ENCODE data around the gene IFI27L1. TPM values are rescaled to one million over a fixed set of nuclear protein-coding genes. Genes with fewer than 3 reads are reported as not detected.
A peak's percentile ranks its signal among the peaks of the same experiment; 100 is the strongest.

The IFI27L1 gene
- total RNA-seq, 1 donor from 2014 or later = 33.1 TPM

GRCh38 chr14:94121485-94121884 is 40.4 kb downstream of the IFI27L1 start:
- Mint-ChIP-seq H3K36me3 (no peaks in the 10 kb centered on the region), H3K27me3 (ENCODE audit: low read depth) (peaks cover 31% of the 10 kb centered on the region), H3K4me1 (no peaks in the 10 kb centered on the region), H3K9me3 (peaks cover 13% of the 10 kb centered on the region), H3K4me3 (no peak overlapping the region), H3K27ac (no peak overlapping the region)
- no peak for DNase-seq (ENCODE audit: low spot score in 2 of 2, unreplicated experiment in 2 of 2)
- TF ChIP-seq CTCF (IDR thresholded peaks at IDR 0.05; ENCODE audit: unreplicated experiment) = no peak

- H3K9me3 Mint-ChIP-seq = peaks cover 13% of the 10 kb centered on the region
- no peaks in the 10 kb centered on the region for H3K36me3 Mint-ChIP-seq
- no peaks in the 10 kb centered on the region for H3K4me1 Mint-ChIP-seq
- H3K4me3 Mint-ChIP-seq = no peak overlapping the region
- no peak for DNase-seq (ENCODE audit: low spot score in 2 of 2, unreplicated experiment in 2 of 2)
- no peak for TF ChIP-seq CTCF (IDR thresholded peaks at IDR 0.05; ENCODE audit: unreplicated experiment)
- H3K27me3 Mint-ChIP-seq (ENCODE audit: low read depth) = peaks cover 23% of the 10 kb centered on the region
- H3K27ac Mint-ChIP-seq = no peak overlapping the region
These were observed 41.3 kb downstream of the IFI27L1 start for GRCh38 chr14:94122438-94122837.

- H3K36me3 Mint-ChIP-seq = no peaks in the 10 kb centered on the region
- DNase-seq (ENCODE audit: low spot score in 2 of 2, unreplicated experiment in 2 of 2) = peak in 1 of 2 experiments; percentile 17
- no peaks in the 10 kb centered on the region for H3K4me1 Mint-ChIP-seq
- H3K9me3 Mint-ChIP-seq = peaks cover 13% of the 10 kb centered on the region
- TF ChIP-seq CTCF (IDR thresholded peaks at IDR 0.05; ENCODE audit: unreplicated experiment) = no peak
- H3K4me3 Mint-ChIP-seq = no peak overlapping the region
- peaks cover 16% of the 10 kb centered on the region for H3K27me3 Mint-ChIP-seq (ENCODE audit: low read depth)
- no peak overlapping the region for H3K27ac Mint-ChIP-seq
These were observed 42.2 kb downstream of the IFI27L1 start for GRCh38 chr14:94123296-94123695.

- no peak for TF ChIP-seq CTCF (IDR thresholded peaks at IDR 0.05; ENCODE audit: unreplicated experiment)
- H3K27ac Mint-ChIP-seq = no peak overlapping the region
- H3K36me3 Mint-ChIP-seq = no peaks in the 10 kb centered on the region
- no peak overlapping the region for H3K4me3 Mint-ChIP-seq
- peaks cover 4% of the 10 kb centered on the region for H3K4me1 Mint-ChIP-seq
- peak in 1 of 2 experiments; percentile 2 for DNase-seq (ENCODE audit: low spot score in 2 of 2, unreplicated experiment in 2 of 2)
- H3K27me3 Mint-ChIP-seq (ENCODE audit: low read depth) = peaks cover 16% of the 10 kb centered on the region
- H3K9me3 Mint-ChIP-seq = peaks cover 13% of the 10 kb centered on the region
These were observed 42.8 kb downstream of the IFI27L1 start for GRCh38 chr14:94123868-94124267.

GRCh38 chr14:94124582-94125377 is 43.7 kb downstream of the IFI27L1 start:
- no peak for TF ChIP-seq CTCF (IDR thresholded peaks at IDR 0.05; ENCODE audit: unreplicated experiment)
- peak in 1 of 2 experiments; percentile 10 for DNase-seq (ENCODE audit: low spot score in 2 of 2, unreplicated experiment in 2 of 2)
- no peak overlapping the region for H3K27ac Mint-ChIP-seq
- no peaks in the 10 kb centered on the region for H3K36me3 Mint-ChIP-seq
- peaks cover 11% of the 10 kb centered on the region for H3K27me3 Mint-ChIP-seq (ENCODE audit: low read depth)
- H3K9me3 Mint-ChIP-seq = peaks cover 8% of the 10 kb centered on the region
- H3K4me1 Mint-ChIP-seq = peaks cover 9% of the 10 kb centered on the region
- H3K4me3 Mint-ChIP-seq = no peak overlapping the region

All from mesothelial cell of epicardium (in vitro differentiated cells).